Measurements from ENCODE around the gene HMGXB3.

HMGXB3 gene

GRCh38 chr5:150052226-150052955 is 51.9 kb downstream of the HMGXB3 start:
- Histone ChIP-seq H3K27ac (ENCODE audit: insufficient read depth, low read depth, low read length, poor library complexity, severe bottlenecking) (no peak overlapping the region), H3K4me3 (ENCODE audit: insufficient read depth, low read depth, low read length) (no peak overlapping the region), H3K9me3 (ENCODE audit: control insufficient read depth, low read length) (no peaks in the 10 kb centered on the region), H3K36me3 (ENCODE audit: control insufficient read depth, insufficient read depth, low read length) (peaks cover 48% of the 10 kb centered on the region), H3K4me1 (ENCODE audit: control insufficient read depth, insufficient read depth, low read length) (no peaks in the 10 kb centered on the region), H3K27me3 (ENCODE audit: control insufficient read depth, insufficient read depth, low read length, poor library complexity, severe bottlenecking) (no peaks in the 10 kb centered on the region)
- 88% methylated on average over 5 of the region's 6 CpGs for WGBS, 2 experiments

DNA sequence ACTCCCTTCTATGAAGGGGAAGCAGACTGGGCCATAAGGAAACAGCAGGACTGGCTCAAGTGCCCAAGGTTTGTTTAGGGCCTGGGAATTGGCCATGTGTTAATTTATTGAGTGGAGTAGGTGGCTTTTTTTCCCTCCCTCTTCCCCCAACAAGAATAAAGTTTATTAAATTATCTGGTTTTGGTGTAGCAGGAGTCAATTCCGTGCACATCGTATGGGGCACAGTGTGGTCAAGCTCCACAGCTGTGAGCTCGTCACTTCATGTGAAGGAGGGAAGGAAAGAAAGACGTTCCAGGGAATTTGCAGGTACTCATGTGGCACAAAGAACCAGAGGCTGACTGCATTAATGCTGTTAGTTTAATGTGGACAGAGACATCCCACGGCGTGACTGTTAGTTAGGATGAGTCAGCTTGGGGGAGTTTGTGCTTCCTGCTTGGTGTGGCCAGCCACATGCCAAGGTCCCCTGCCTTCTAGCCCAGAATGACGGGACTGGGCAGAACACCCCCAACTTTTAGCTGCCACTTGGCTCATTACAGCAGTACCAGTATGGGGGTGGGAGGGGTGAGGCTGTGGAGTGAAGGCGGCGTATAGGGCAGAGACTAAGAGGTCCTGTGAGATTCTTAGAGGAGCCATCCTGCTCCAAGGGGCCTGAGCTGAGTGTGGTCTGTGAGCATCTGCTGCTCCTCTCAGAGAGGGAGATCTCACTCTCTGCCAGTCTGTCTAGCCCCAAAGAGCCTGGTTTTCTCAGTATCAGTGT is 52.6 kb downstream of the HMGXB3 start:
- Histone ChIP-seq H3K27me3 (ENCODE audit: control insufficient read depth, insufficient read depth, low read length, poor library complexity, severe bottlenecking) (no peaks in the 10 kb centered on the region), H3K27ac (ENCODE audit: insufficient read depth, low read depth, low read length, poor library complexity, severe bottlenecking) (no peak overlapping the region), H3K4me1 (ENCODE audit: control insufficient read depth, insufficient read depth, low read length) (no peaks in the 10 kb centered on the region), H3K9me3 (ENCODE audit: control insufficient read depth, low read length) (no peaks in the 10 kb centered on the region), H3K4me3 (ENCODE audit: insufficient read depth, low read depth, low read length) (no peak overlapping the region), H3K36me3 (ENCODE audit: control insufficient read depth, insufficient read depth, low read length) (peaks cover 43% of the 10 kb centered on the region)
- WGBS, 2 experiments, result 93 to 96% methylated on average over 9 of the region's 9 CpGs

DNA sequence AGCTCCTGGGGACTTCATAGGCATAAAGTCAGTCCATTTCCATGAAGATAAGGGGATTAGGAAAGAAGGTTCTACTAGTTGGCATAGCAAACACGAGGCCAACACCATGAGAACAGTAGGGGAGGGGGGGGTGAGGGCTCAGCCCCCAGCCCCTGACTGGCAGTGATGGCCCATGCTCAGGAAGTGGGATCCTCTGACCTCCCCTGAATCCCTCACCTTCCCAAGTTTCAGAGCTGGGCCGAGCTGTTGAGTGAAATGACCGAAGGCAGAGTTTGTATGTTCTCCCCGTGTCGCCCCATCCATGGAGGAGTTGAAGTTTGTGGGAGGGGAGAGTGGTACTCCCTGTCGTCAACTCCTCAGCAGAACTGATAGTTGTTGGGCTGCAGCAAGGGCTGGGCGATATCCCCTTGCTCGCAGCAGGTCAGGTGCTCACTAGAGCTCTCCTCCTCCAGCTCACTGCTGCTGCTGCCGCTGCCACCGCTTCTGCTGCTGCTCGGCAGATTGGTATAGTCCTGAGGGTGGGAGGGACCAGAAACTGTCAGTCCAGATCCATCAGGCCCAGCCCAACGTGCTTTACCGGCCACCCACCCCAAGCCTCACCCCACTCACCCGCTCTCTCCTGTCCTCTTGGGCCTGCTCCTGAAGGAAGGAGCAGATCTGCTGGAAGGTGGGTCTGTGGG is 53.3 kb downstream of the HMGXB3 start:
- WGBS, 2 experiments, result 94 to 95% methylated on average over 14 of the region's 14 CpGs
- H3K36me3 ChIP-seq (ENCODE audit: control insufficient read depth, insufficient read depth, low read length), result peaks cover 41% of the 10 kb centered on the region
- H3K9me3 ChIP-seq (ENCODE audit: control insufficient read depth, low read length), result no peaks in the 10 kb centered on the region
- H3K27ac ChIP-seq (ENCODE audit: insufficient read depth, low read depth, low read length, poor library complexity, severe bottlenecking), result no peak overlapping the region
- H3K27me3 ChIP-seq (ENCODE audit: control insufficient read depth, insufficient read depth, low read length, poor library complexity, severe bottlenecking), result no peaks in the 10 kb centered on the region
- H3K4me1 ChIP-seq (ENCODE audit: control insufficient read depth, insufficient read depth, low read length), result no peaks in the 10 kb centered on the region
- H3K4me3 ChIP-seq (ENCODE audit: insufficient read depth, low read depth, low read length), result no peak overlapping the region

- WGBS, 2 experiments, result 87 to 95% methylated on average over 2 of the region's 2 CpGs
- Histone ChIP-seq H3K4me3 (ENCODE audit: insufficient read depth, low read depth, low read length) (no peak overlapping the region), H3K27me3 (ENCODE audit: control insufficient read depth, insufficient read depth, low read length, poor library complexity, severe bottlenecking) (no peaks in the 10 kb centered on the region), H3K36me3 (ENCODE audit: control insufficient read depth, insufficient read depth, low read length) (peaks cover 39% of the 10 kb centered on the region), H3K9me3 (ENCODE audit: control insufficient read depth, low read length) (no peaks in the 10 kb centered on the region), H3K4me1 (ENCODE audit: control insufficient read depth, insufficient read depth, low read length) (no peaks in the 10 kb centered on the region), H3K27ac (ENCODE audit: insufficient read depth, low read depth, low read length, poor library complexity, severe bottlenecking) (no peak overlapping the region)
Measured at GRCh38 chr5:150054569-150054968, 54.0 kb downstream of the HMGXB3 start.

DNA sequence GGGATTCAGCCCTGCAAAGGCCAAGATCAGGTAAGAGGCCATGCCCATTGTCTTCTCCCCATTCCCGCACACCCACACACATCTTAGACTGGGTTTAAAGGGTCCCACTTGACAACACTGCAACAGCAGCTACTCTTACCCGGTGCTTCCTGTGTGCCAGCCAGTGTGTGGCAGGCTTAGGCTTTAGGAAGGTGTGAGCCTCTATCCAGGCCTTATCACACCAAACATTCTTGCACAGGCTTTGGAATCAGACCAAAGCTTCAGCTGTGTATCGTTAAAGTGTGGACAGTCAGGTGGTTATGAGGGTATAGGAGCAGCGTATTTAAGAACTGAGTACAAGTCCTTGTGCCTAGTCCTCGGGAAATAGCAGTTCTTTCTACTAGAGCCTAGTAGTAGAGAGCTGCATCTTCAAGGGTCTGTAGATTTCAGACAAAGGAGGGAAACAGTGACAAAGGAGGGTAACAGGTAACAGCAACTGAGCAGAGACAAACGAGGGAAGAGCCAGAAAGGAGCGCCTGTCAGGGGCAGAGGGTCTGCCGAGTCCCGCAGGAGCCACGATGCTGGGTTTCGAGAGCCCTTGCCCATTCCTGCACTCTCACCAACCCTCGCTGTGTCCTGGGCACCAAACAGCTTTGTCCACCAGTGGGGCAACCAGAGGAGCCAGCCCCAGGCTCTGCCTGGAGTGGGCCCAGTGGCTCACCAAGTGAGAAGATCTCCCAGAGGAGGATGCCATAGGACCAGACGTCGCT is 55.0 kb downstream of the HMGXB3 start:
- H3K4me1 ChIP-seq (ENCODE audit: control insufficient read depth, insufficient read depth, low read length), result no peaks in the 10 kb centered on the region
- no peak overlapping the region for H3K27ac ChIP-seq (ENCODE audit: insufficient read depth, low read depth, low read length, poor library complexity, severe bottlenecking)
- WGBS, 2 experiments, result 94 to 95% methylated on average over 14 of the region's 14 CpGs
- no peak overlapping the region for H3K4me3 ChIP-seq (ENCODE audit: insufficient read depth, low read depth, low read length)
- peaks cover 30% of the 10 kb centered on the region for H3K36me3 ChIP-seq (ENCODE audit: control insufficient read depth, insufficient read depth, low read length)
- H3K27me3 ChIP-seq (ENCODE audit: control insufficient read depth, insufficient read depth, low read length, poor library complexity, severe bottlenecking), result no peaks in the 10 kb centered on the region
- H3K9me3 ChIP-seq (ENCODE audit: control insufficient read depth, low read length), result no peaks in the 10 kb centered on the region

- Histone ChIP-seq H3K9me3 (ENCODE audit: control insufficient read depth, low read length) (no peaks in the 10 kb centered on the region), H3K36me3 (ENCODE audit: control insufficient read depth, insufficient read depth, low read length) (peaks cover 25% of the 10 kb centered on the region), H3K4me3 (ENCODE audit: insufficient read depth, low read depth, low read length) (no peak overlapping the region), H3K4me1 (ENCODE audit: control insufficient read depth, insufficient read depth, low read length) (no peaks in the 10 kb centered on the region), H3K27me3 (ENCODE audit: control insufficient read depth, insufficient read depth, low read length, poor library complexity, severe bottlenecking) (no peaks in the 10 kb centered on the region), H3K27ac (ENCODE audit: insufficient read depth, low read depth, low read length, poor library complexity, severe bottlenecking) (no peak overlapping the region)
- WGBS, 2 experiments, result 96% methylated on average over 9 of the region's 9 CpGs
Measured at GRCh38 chr5:150056075-150056443, 55.5 kb downstream of the HMGXB3 start.

DNA sequence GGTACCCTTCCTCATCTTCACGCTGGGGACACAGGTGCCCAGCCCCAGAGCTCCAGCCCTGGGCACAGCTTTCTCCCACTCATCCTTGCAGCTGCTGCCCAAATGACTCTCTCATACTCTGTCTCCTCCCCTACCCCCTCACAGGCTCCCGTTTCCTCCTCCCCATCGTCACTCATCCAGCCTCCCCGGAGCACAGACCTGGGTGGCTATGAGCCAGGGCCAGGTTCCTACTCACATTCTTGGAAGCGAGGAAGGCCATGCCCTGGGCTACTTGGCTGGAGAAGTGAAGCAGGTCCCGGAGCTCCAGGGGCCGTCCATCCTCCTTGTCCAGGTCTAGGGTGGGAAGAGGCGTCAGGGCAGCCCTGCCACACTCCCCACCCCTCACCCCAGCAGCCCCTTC is 56.5 kb downstream of the HMGXB3 start:
- Histone ChIP-seq H3K9me3 (ENCODE audit: control insufficient read depth, low read length) (no peaks in the 10 kb centered on the region), H3K27me3 (ENCODE audit: control insufficient read depth, insufficient read depth, low read length, poor library complexity, severe bottlenecking) (no peaks in the 10 kb centered on the region), H3K27ac (ENCODE audit: insufficient read depth, low read depth, low read length, poor library complexity, severe bottlenecking) (no peak overlapping the region), H3K4me3 (ENCODE audit: insufficient read depth, low read depth, low read length) (no peak overlapping the region), H3K36me3 (ENCODE audit: control insufficient read depth, insufficient read depth, low read length) (peaks cover 16% of the 10 kb centered on the region), H3K4me1 (ENCODE audit: control insufficient read depth, insufficient read depth, low read length) (no peaks in the 10 kb centered on the region)
- WGBS, 2 experiments, result 90% methylated on average over 8 of the region's 8 CpGs

- Histone ChIP-seq H3K9me3 (ENCODE audit: control insufficient read depth, low read length) (no peaks in the 10 kb centered on the region), H3K4me1 (ENCODE audit: control insufficient read depth, insufficient read depth, low read length) (no peaks in the 10 kb centered on the region), H3K4me3 (ENCODE audit: insufficient read depth, low read depth, low read length) (no peak overlapping the region), H3K27ac (ENCODE audit: insufficient read depth, low read depth, low read length, poor library complexity, severe bottlenecking) (no peak overlapping the region), H3K36me3 (ENCODE audit: control insufficient read depth, insufficient read depth, low read length) (peaks cover 11% of the 10 kb centered on the region), H3K27me3 (ENCODE audit: control insufficient read depth, insufficient read depth, low read length, poor library complexity, severe bottlenecking) (no peaks in the 10 kb centered on the region)
- WGBS, 2 experiments, result 91 to 94% methylated on average over 2 of the region's 2 CpGs
Measured at GRCh38 chr5:150057511-150057910, 57.0 kb downstream of the HMGXB3 start.

DNA sequence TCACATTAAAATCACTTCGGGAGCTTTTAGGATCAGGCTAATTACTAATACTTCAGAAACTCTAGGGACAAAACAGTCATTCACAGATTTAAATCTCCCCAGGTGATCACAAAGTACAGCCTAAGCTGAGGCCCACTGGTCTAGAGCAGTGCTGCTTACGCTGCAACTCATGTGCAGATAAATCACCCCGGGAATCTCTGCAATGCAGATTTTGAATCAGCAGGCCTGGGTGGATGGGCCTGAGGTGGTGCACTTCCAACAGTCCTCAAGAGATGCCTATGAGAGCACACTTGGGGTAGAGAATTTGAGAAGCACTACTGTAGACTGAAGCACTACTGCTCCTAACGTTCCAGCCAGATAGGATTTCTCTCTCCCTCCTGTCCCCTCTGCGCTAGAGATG is 57.5 kb downstream of the HMGXB3 start:
- peaks cover 7% of the 10 kb centered on the region for H3K36me3 ChIP-seq (ENCODE audit: control insufficient read depth, insufficient read depth, low read length)
- WGBS, 2 experiments, result 53 to 54% methylated on average over 5 of the region's 5 CpGs
- H3K27ac ChIP-seq (ENCODE audit: insufficient read depth, low read depth, low read length, poor library complexity, severe bottlenecking), result no peak overlapping the region
- H3K27me3 ChIP-seq (ENCODE audit: control insufficient read depth, insufficient read depth, low read length, poor library complexity, severe bottlenecking), result no peaks in the 10 kb centered on the region
- no peak overlapping the region for H3K4me3 ChIP-seq (ENCODE audit: insufficient read depth, low read depth, low read length)
- no peaks in the 10 kb centered on the region for H3K9me3 ChIP-seq (ENCODE audit: control insufficient read depth, low read length)
- no peaks in the 10 kb centered on the region for H3K4me1 ChIP-seq (ENCODE audit: control insufficient read depth, insufficient read depth, low read length)

Measured in ectodermal cell (in vitro differentiated cells).